GM10266 (cell line): ENCODE results near the gene MGRN1.

Experiments
- DNase-seq: peaks from one replicate; pipeline ENCODE4 v3.0.0; 2012; ENCODE audit errors: extremely low spot score
- TF ChIP-seq, protein P1 (sequence below): IDR thresholded peaks from 2 replicates; pipeline ENCODE4 v1.5.1; 2012; ENCODE audit warnings: mild to moderate bottlenecking, low read depth; ENCODE audit not compliant: control insufficient read depth, insufficient read depth; ENCODE audit errors: missing control alignments

MGRN1 gene

GRCh38 chr16:4603624-4604170 is 20.9 kb upstream of the MGRN1 start:
- DNase-seq = no peak
- TF ChIP-seq, protein P1, sequence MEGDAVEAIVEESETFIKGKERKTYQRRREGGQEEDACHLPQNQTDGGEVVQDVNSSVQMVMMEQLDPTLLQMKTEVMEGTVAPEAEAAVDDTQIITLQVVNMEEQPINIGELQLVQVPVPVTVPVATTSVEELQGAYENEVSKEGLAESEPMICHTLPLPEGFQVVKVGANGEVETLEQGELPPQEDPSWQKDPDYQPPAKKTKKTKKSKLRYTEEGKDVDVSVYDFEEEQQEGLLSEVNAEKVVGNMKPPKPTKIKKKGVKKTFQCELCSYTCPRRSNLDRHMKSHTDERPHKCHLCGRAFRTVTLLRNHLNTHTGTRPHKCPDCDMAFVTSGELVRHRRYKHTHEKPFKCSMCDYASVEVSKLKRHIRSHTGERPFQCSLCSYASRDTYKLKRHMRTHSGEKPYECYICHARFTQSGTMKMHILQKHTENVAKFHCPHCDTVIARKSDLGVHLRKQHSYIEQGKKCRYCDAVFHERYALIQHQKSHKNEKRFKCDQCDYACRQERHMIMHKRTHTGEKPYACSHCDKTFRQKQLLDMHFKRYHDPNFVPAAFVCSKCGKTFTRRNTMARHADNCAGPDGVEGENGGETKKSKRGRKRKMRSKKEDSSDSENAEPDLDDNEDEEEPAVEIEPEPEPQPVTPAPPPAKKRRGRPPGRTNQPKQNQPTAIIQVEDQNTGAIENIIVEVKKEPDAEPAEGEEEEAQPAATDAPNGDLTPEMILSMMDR = no peak

DNA sequence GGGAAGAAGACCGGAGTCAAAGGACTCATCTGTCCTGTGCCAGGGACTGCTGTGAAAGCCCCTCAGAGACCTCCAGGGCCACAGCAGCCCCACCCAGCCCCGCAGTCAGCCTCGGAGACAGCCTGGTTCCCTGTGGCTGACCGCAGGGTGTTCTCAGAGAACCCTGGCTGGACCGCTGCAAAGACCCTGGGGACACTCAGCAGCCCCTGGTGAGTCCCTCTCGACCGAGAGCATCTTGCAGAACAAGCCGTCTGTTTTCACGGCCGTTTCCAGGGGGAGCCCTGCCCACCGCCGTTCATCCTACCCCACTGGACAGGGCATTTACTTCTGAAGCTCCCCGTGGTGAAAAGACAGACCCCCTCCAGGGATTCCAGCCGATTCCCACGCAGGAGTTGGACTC is 20.2 kb upstream of the MGRN1 start:
- DNase-seq = no peak
- TF ChIP-seq, protein P1 = no peak

DNA sequence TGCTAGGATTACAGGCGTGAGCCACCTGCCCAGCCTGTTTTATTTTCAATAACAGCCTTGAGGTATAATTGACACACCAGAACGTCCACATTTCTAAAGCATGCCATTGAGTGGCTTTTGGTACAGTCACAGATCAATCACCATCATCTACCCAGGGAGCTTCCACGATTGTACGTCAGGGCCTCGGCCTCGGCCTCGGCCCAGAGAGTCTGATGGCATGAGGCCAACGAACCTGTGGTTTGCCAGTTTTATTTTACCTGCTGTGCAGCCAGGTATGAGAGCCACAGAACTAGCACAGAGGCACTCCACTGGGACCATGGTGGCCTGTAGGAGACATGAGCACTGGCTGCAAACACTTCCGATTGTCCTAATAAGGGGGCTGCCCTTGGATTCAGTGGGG is 18.3 kb upstream of the MGRN1 start:
- no peak for DNase-seq

DNA sequence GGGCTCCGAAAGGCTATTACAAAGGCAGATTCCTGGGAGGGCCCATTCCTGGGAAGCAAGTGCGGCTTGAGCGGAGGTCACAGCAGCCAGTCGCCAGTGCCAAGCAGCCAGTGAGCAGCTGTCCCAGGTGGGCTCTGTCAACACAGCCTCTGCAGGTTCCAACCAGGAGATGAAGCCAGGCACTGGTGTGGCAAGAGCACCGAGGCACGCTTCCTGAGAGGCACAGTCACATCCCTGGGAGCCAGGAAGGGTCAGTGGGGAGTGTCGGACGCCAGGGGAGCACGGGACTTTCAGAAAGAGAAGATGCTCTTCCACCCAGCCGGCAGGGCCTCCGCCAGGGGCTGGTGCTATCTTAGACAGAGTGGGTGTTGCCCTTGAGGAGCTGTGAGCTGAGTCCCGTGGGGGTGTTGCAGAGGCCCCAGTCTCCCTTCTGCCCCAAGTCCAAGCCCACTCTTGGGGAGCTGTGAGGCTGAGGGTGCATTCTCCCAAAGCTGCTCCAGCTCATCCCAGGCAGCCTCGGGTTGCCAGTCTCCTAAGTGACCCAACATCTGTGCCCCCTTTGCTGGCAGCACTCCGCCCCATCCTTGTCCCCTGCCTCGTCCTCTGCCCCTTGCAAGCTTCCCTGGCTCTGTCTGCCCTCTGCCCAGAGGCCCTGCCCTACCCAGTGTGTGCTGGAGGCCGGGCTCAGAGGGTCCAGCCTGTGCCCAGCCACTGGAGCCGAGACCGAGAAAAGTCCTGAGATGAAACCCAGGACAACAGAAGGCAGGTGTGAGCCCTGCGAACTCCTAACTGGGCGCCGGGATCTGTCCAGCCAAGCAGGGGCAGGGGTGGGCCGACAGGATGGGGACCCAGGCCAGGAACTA is 16.6 kb upstream of the MGRN1 start:
- TF ChIP-seq, protein P1 = no peak
- no peak for DNase-seq

More for the DNA sequence above, 18.3 kb upstream of the MGRN1 start:
- TF ChIP-seq, protein P1 = no peak

- TF ChIP-seq, protein P1 = no peak
- DNase-seq = no peak
Observed at GRCh38 chr16:4608704-4608980, 16.0 kb upstream of the MGRN1 start.

- TF ChIP-seq, protein P1 = no peak
- DNase-seq = no peak
Observed at GRCh38 chr16:4609200-4610010, 15.2 kb upstream of the MGRN1 start.
